Stimulated activated CD4-positive, alpha-beta T cell treated with anti-CD3 and anti-CD28 coated beads, Interleukin-12 subunit alpha, Interleukin-12 subunit beta, amount 100 ng/mL, for 24 hours (primary cell): ENCODE measurements around the gene BUB1B.

Source experiments
- DNase-seq, 2 experiments: peaks; one replicate each; pipeline ENCODE4 v3.0.0-alpha.2; 2020; ENCODE audit warnings: low read depth in 2 of 2

The BUB1B gene

DNA sequence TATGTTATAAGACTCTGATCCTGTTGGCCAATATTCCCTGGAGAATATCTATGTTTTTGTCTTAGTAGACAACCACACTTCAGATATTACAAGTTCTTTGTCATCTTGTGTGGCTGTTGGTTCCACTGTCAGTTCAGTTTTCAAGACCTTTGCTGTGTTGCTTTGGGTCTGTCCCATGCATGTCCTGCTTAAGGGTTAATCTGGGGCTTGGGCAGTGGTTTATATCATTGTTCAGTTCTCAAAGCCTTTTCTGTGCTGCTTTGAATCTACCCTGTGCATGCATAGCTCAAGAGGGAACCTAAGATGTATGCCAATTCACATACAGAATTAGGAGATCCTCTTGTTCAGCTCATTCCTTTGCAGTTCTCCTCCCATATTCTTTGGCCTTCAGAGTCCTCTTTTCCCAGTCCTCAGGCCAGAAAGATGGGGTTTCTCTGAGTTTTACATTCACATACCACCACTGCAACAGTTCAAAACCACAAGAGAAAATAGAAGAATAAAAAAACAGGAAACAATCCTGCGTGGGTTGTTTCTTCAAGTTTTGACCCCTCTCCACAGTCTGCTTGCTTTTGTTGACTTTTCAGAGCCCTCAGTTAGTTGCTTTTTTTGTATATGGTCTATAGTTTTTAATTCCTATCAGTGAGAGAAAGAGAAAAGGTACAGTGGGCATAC is 21.6 kb downstream of the BUB1B start:
- no peak for DNase-seq

DNA sequence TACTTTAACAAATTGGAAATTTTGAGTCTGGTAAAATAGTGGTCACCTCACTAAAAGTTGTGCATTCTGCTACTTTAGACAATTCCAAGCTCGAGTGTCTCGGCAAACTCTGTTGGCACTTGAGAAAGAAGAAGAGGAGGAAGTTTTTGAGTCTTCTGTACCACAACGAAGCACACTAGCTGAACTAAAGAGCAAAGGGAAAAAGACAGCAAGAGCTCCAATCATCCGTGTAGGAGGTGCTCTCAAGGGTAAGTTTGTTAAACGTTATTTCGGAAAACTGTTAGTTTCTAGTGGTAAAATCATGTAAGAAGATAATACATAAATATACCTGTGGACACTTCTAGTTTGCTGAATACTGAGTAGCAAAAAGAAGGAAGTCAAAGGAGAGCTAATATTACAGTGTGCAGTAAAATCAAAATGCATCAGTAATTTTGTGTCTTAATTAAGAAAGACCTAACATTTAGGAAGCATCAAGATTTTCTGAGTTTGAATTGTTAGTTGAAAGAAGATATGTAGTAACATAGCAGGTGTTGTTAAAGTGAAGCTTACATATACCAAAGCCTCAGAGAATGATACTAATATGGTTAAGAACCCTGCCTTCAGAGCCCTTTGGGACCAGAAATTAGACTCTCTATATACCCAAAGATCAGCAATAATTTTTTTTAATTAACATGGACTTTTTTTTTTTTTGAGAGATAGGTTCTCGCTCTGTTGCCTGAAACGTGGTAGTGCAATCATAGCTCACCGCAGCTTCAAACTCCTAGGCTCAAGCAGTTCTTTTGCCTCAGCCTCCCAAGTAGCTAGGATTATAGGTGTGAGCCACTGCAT is 23.0 kb downstream of the BUB1B start:
- DNase-seq, result no peak

- no peak for DNase-seq
Observed at GRCh38 chr15:40190591-40190990, 29.7 kb downstream of the BUB1B start.

- no peak for DNase-seq
Observed at GRCh38 chr15:40192942-40193341, 32.1 kb downstream of the BUB1B start.

DNA sequence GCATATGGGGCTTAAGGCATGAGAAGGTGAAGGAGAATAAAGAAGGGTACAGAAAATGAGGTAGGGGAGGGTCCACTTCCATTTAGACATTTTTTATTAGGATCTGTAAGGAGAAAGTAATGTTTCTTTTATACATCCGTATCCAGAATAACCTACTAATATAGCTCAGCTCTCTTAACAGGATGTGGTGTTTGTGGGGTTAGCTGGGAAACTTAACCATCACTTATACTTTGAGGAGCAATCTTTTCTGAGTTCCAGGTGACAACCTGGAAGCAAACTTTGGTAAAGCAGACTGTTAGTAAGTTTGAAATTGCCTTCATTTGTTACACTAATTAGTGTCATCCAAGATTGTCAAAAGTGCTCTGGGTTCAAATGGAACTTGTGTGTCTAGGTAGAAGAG is 36.6 kb downstream of the BUB1B start:
- DNase-seq, result no peak

GRCh38 chr15:40198355-40199085 is 37.7 kb downstream of the BUB1B start:
- DNase-seq, result no peak

DNA sequence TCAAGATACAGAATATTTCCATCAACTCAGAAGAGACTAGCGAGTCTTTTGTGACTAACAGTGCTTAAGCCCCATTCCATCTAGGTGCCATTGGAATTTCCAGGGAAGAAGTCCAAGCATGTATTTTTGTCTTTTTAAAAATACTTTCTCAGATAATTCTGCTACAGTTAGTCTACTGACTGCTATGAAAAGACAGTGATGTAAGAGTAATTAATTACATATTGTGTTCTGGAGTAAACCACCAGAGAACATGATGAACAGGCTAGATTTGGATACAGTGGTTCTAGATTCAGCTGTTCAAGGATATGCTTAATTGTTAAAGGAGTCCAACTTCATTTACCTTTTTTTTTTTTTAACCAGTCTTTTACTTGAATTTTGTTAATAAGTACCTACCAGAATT is 43.2 kb downstream of the BUB1B start:
- no peak for DNase-seq

DNA sequence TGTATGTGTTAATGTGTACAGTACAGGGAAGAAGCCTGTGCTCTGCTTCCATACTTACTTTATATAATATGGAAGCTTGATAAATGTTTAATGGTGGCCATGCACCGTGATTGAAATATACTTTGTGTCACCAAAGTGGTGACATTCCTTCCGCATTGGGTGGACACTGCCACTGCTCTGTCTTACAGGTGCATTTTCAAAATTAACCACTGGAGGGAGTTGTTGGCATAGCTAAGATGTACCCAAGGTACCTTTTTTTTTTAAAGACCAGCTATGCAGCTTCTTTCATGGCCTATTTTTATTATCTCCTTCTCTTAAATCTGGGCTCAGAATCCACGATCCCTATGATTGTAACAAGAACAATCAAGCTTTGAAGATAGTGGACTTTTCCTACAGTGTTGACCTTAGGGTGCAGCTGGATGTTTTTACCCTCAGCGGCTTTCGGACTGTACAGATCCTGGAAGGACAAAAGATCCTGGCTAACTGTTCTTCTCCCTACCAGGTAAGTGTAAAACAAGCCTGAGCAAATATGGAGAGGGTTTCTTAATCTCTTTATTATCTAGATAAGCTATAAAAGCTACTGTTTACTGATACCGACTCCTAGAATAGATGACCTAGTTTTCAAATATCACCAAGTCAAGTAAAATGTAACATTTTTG is 56.4 kb downstream of the BUB1B start:
- no peak for DNase-seq

- no peak for DNase-seq
Observed at GRCh38 chr15:40219801-40220200, 58.9 kb downstream of the BUB1B start.

GRCh38 chr15:40222131-40222530 is 61.3 kb downstream of the BUB1B start:
- no peak for DNase-seq

GRCh38 chr15:40226736-40227135 is 65.9 kb downstream of the BUB1B start:
- DNase-seq, result no peak

- DNase-seq, result no peak
Observed at GRCh38 chr15:40229316-40229715, 68.4 kb downstream of the BUB1B start.

- no peak for DNase-seq
Observed at GRCh38 chr15:40229956-40230355, 69.1 kb downstream of the BUB1B start.

DNA sequence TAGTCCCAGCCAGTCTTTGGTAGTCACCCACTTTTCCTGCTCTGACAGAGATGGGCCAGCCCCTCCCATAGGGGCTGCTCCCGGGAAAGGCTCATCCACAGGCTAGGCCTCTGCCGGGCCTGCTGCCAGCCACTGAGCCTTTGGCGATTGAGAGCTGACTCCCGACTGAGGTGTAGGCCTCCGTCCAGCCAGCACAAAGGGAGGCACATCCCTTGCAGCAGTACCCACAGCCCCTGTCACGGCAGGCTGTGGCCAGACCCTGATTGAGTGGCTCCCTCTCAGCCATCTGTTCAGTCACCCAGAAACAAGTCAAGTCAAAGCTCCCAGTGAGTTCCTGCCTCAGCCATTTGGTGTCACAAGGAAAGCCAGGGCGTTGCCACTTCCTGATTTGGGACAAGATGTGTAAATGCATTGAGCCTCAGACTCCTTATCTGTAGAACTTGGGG is 71.8 kb downstream of the BUB1B start:
- no peak for DNase-seq

DNA sequence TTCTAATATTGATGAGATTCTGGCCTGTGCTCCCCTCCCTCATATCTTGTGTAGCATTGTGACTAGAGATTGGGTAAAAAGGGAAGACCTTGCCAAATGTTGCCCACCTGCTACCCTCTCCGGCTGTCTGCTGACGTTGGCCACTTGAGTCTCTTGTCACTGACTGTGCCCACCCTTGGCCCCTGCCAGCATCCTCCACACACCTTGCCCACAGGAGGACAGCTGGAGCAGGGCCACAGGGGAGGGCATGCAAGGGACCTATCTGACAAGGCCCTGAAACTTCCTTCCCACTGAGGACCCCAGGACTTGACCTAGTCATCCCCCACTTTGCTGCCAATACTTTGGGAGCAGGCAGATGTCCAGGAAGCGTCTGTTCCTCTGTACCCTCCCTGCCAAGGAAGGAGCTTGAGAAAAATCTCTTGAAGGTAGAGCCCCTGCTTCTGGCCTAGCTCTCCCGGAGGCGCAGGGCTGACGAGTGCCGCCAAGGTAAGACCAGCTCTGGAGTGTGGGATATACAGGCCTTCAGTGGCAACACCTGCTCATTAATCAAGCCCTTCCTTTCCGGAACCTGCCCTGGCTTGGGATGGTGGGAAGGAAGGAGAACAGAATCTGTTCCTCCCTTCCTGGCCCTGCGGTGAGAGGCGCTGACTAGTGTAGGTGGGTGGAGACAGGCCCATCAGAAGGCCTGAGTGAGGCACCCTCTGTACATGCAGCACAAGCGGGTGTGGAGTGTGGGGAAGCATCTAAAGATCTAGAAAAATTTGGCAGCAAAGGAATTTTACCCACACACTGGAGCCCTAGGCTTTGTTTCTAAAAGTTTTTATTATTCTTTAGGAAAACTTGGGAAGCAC is 73.1 kb downstream of the BUB1B start:
- no peak for DNase-seq

DNA sequence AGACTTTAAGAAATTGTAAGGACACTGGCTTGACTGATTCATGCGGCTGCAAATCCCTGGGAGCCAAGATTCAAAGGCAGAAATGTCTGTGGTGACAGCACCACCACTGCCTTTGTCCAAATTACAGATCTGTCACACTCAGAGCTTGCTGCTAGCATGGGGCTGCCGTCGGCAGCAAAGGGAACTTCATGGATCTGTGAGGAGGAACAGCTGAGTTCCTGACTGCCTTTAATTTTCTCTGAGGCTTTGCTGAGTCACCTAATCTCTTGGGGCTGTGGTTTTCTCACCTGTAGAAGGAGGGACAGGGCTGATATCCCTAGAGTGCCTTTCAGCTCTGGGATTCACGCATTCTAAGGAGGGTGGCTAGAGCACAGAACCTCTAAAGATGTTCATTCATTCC is 73.9 kb downstream of the BUB1B start:
- no peak for DNase-seq

GRCh38 chr15:40235201-40235885 is 74.5 kb downstream of the BUB1B start:
- DNase-seq, result no peak

- peak; percentile 17 to 29 for DNase-seq
Observed at GRCh38 chr15:40238532-40239403, 77.9 kb downstream of the BUB1B start, which contains the start of gene PAK6. TSS of gene PAK6 (plus strand) at chr15:40239063. CDS start at chr15:40264786, 25,723 bp downstream.

DNA sequence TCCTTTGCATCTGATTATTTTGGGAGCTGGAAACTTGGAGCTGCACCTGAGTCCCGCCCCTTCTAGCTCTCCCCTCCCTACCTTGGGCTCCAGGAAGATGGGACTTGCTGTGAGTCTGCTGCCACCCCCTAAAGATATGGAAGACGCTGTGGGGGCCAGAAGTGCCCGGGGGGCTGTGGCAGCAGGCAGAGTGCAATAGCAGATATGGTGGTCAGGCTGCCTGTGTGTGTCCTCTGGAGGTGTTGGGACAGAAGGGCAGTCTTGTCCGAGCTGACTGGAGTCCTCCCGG is 78.5 kb downstream of the BUB1B start:
- DNase-seq, result no peak
